Left kidney (tissue), 2 donors: ENCODE measurements around the gene EMILIN3. TPM values are rescaled to one million over a fixed set of nuclear protein-coding genes. Genes with fewer than 3 reads are reported as not detected.

Experiments used
- DNase-seq: peaks from one replicate; pipeline ENCODE4 v3.0.0-alpha.2; 2013
- polyA plus RNA-seq: library from polyadenylated mRNA; unstranded; fragments of 120-200 nt; gene quantifications from one replicate; pipeline ENCODE4 v1.2.1, GENCODE V29; 2013; ENCODE audit not compliant: insufficient read length

EMILIN3 gene
- polyA plus RNA-seq, 1 donor, result 7.7 TPM

GRCh38 chr20:41392871-41393704 lies 26.5 kb upstream of the EMILIN3 start:
- DNase-seq, result no peak

GRCh38 chr20:41392295-41392694 lies 25.7 kb upstream of the EMILIN3 start:
- no peak for DNase-seq

GRCh38 chr20:41391587-41392001 lies 25.0 kb upstream of the EMILIN3 start:
- no peak for DNase-seq

GRCh38 chr20:41390889-41391288 lies 24.3 kb upstream of the EMILIN3 start:
- DNase-seq, result no peak

GRCh38 chr20:41387444-41387851 lies 20.8 kb upstream of the EMILIN3 start:
- no peak for DNase-seq

- no peak for DNase-seq
These were observed 20.1 kb upstream of the EMILIN3 start for GRCh38 chr20:41386502-41387427.

GRCh38 chr20:41382791-41383305 lies 16.2 kb upstream of the EMILIN3 start:
- DNase-seq, result no peak

- DNase-seq, result no peak
These were observed 14.1 kb upstream of the EMILIN3 start for GRCh38 chr20:41380551-41381193.

GRCh38 chr20:41379551-41379950 lies 12.9 kb upstream of the EMILIN3 start:
- DNase-seq, result no peak

- no peak for DNase-seq
These were observed 10.7 kb upstream of the EMILIN3 start for GRCh38 chr20:41377275-41377674.

GRCh38 chr20:41376349-41376748 lies 9.7 kb upstream of the EMILIN3 start:
- DNase-seq, result no peak

- no peak for DNase-seq
These were observed 9.2 kb upstream of the EMILIN3 start for GRCh38 chr20:41375846-41376245.

GRCh38 chr20:41373931-41374920 lies 7.6 kb upstream of the EMILIN3 start:
- no peak for DNase-seq

- no peak for DNase-seq
These were observed 6.7 kb upstream of the EMILIN3 start for GRCh38 chr20:41373251-41373783.

- DNase-seq, result no peak
These were observed 4.8 kb upstream of the EMILIN3 start for GRCh38 chr20:41371371-41371770.

GRCh38 chr20:41370176-41370575 lies 3.6 kb upstream of the EMILIN3 start:
- no peak for DNase-seq

GRCh38 chr20:41369673-41370072 lies 3.1 kb upstream of the EMILIN3 start:
- no peak for DNase-seq

- DNase-seq, result no peak
These were observed 1.3 kb upstream of the EMILIN3 start for GRCh38 chr20:41367956-41368355.

- no peak for DNase-seq
These were observed 726 bp upstream of the EMILIN3 start for GRCh38 chr20:41367393-41367695.

GRCh38 chr20:41365777-41366545 lies 657 bp downstream of the EMILIN3 start:
- DNase-seq, result no peak
